ENCODE results near the gene PRR20A.
"Not testable (repeated sequence)": the region's sequence is repeated elsewhere in the genome, so short reads cannot be mapped to it uniquely, and the experiment has no call there.

The PRR20A gene

GRCh38 chr13:57140235-57140968 is at the start of gene PRR20A:
Gene PRR20A (plus strand): TSS chr13:57140918. CDS start chr13:57141305, 387 bp downstream.
- not testable (repeated sequence) for H3K36me3 Mint-ChIP-seq, H3K27ac Mint-ChIP-seq, H3K9me3 Mint-ChIP-seq, ATAC-seq, H3K4me1 Mint-ChIP-seq, H3K4me3 Mint-ChIP-seq, H3K27me3 Mint-ChIP-seq

DNA sequence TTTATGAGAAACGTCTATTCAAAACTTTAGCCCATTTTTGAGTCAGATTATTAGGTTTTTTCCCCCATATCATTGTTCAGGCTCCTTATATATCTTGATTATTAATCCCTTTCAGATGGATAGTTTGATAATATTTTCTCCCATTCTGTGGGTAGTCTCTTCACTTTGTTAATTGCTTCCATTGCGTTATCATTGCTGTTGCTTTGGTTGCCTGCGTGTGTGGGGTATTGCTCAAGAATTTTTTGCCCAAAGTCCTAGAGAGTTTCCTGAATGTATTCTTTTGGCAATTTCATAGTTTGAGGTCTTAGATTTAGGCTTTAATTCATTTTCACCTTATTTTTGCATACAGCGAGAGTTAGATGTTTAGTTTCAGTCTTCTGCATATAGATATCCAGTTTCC is 25.8 kb upstream of the PRR20A start:
- H3K4me1 Mint-ChIP-seq: no peaks in the 10 kb centered on the region
- no peak for ATAC-seq
- H3K9me3 Mint-ChIP-seq: peaks cover 8% of the 10 kb centered on the region
- no peaks in the 10 kb centered on the region for H3K27me3 Mint-ChIP-seq
- H3K4me3 Mint-ChIP-seq: no peak overlapping the region
- H3K36me3 Mint-ChIP-seq: no peaks in the 10 kb centered on the region
- H3K27ac Mint-ChIP-seq: no peak overlapping the region

- Mint-ChIP-seq H3K27ac (no peak overlapping the region), H3K9me3 (no peaks in the 10 kb centered on the region), H3K4me3 (no peak overlapping the region), H3K27me3 (no peaks in the 10 kb centered on the region), H3K4me1 (no peaks in the 10 kb centered on the region), H3K36me3 (no peaks in the 10 kb centered on the region)
- no peak for ATAC-seq
Measured at GRCh38 chr13:57123681-57124080, 17.0 kb upstream of the PRR20A start.

DNA sequence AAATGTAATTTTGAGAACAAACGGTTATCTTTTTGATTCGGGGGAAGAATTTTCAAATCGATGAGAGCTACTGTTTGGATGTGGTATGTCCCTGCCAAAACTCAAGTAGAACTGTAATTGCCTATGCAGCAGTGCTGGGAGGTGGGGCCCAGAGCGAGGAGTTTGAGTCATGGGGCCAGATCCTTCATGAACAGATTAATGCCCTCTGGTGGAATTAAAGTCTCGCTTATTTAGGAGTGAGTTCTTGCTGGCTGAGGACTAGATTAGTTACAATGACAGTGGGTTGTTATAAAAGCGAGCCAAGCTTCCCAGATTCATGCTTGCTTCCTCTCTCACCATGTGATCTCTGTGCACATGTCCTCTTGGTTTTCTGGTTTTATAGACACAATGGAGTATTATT is 11.8 kb upstream of the PRR20A start:
- Mint-ChIP-seq H3K27ac (no peak overlapping the region), H3K9me3 (no peaks in the 10 kb centered on the region), H3K4me1 (no peaks in the 10 kb centered on the region), H3K27me3 (no peaks in the 10 kb centered on the region), H3K4me3 (no peak overlapping the region), H3K36me3 (no peaks in the 10 kb centered on the region)
- ATAC-seq: no peak

- H3K4me3 Mint-ChIP-seq: no peak overlapping the region
- H3K27ac Mint-ChIP-seq: no peak overlapping the region
- H3K36me3 Mint-ChIP-seq: no peaks in the 10 kb centered on the region
- no peaks in the 10 kb centered on the region for H3K27me3 Mint-ChIP-seq
- H3K9me3 Mint-ChIP-seq: no peaks in the 10 kb centered on the region
- no peaks in the 10 kb centered on the region for H3K4me1 Mint-ChIP-seq
- ATAC-seq: no peak
Measured at GRCh38 chr13:57136093-57136492, 4.6 kb upstream of the PRR20A start.

DNA sequence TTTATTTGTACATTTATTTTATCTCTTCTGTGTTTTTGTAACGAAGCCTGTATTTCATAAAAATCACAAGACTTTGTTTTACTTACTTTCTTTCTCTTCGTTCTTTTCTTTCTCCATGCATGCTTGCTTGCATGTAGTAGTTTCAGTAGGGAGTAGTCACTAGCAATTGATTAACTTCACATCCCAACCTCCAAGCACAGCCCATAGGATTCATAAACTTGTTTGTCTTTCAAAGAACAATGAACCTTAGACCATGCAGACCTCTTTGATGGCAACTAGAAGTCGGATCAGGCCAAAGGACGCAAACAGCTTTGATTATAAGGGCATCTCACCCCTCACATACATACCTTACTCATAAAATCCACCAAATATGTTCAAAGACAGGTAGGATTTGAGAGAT is 3.1 kb upstream of the PRR20A start:
- ATAC-seq: no peak
- H3K9me3 Mint-ChIP-seq: no peaks in the 10 kb centered on the region

GRCh38 chr13:57138988-57139387 is 1.7 kb upstream of the PRR20A start:
- no peak overlapping the region for H3K4me3 Mint-ChIP-seq
- H3K27me3 Mint-ChIP-seq: no peaks in the 10 kb centered on the region
- H3K36me3 Mint-ChIP-seq: no peaks in the 10 kb centered on the region
- no peak for ATAC-seq
- no peak overlapping the region for H3K27ac Mint-ChIP-seq
- H3K4me1 Mint-ChIP-seq: no peaks in the 10 kb centered on the region
- no peaks in the 10 kb centered on the region for H3K9me3 Mint-ChIP-seq

More for the DNA sequence above, 3.1 kb upstream of the PRR20A start:
- no peak overlapping the region for H3K4me3 Mint-ChIP-seq
- no peaks in the 10 kb centered on the region for H3K36me3 Mint-ChIP-seq
- H3K4me1 Mint-ChIP-seq: no peaks in the 10 kb centered on the region
- H3K27ac Mint-ChIP-seq: no peak overlapping the region
- no peaks in the 10 kb centered on the region for H3K27me3 Mint-ChIP-seq

DNA sequence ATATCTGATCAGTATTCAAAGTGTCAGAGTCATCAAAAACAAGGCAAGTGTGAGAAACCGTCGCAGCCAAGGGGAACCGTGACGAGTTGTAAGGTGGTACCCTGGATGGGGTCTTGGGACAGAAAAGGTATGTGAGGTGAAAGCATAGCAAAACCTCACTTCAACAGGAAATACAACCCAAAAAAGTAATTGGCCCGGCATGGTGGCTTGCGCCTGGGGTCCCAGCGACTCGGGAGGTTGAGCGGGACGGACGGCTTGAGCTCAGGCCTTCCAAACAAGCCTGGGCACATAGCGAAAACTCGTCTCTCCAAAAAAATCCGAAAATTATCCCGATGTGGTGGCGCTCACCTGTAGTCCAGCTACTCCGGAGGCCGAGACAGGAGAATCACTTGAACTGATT is 937 bp upstream of the PRR20A start:
- not testable (repeated sequence) for H3K9me3 Mint-ChIP-seq, ATAC-seq, H3K4me3 Mint-ChIP-seq

GRCh38 chr13:57147188-57147587 is 6.5 kb downstream of the PRR20A start, which contains the start of gene PRR20B:
Gene PRR20B (plus strand): TSS chr13:57147488. CDS start chr13:57147875, 387 bp downstream.
- not testable (repeated sequence) for H3K27me3 Mint-ChIP-seq, H3K4me1 Mint-ChIP-seq, H3K27ac Mint-ChIP-seq, H3K9me3 Mint-ChIP-seq, H3K4me3 Mint-ChIP-seq, H3K36me3 Mint-ChIP-seq, ATAC-seq

More for the DNA sequence above, 937 bp upstream of the PRR20A start:
- H3K27me3 Mint-ChIP-seq, H3K36me3 Mint-ChIP-seq, H3K4me1 Mint-ChIP-seq, H3K27ac Mint-ChIP-seq: not testable (repeated sequence)

GRCh38 chr13:57148106-57148505 is 7.4 kb downstream of the PRR20A start:
- not testable (repeated sequence) for H3K27me3 Mint-ChIP-seq, ATAC-seq, H3K36me3 Mint-ChIP-seq, H3K9me3 Mint-ChIP-seq, H3K4me3 Mint-ChIP-seq, H3K27ac Mint-ChIP-seq, H3K4me1 Mint-ChIP-seq

- H3K27ac Mint-ChIP-seq, H3K36me3 Mint-ChIP-seq, H3K27me3 Mint-ChIP-seq, H3K4me1 Mint-ChIP-seq, ATAC-seq, H3K4me3 Mint-ChIP-seq, H3K9me3 Mint-ChIP-seq: not testable (repeated sequence)
Measured at GRCh38 chr13:57153761-57154160, 13.0 kb downstream of the PRR20A start, which contains the start of gene PRR20C. Gene PRR20C (plus strand): TSS chr13:57154061. CDS start chr13:57154448, 387 bp downstream.

DNA sequence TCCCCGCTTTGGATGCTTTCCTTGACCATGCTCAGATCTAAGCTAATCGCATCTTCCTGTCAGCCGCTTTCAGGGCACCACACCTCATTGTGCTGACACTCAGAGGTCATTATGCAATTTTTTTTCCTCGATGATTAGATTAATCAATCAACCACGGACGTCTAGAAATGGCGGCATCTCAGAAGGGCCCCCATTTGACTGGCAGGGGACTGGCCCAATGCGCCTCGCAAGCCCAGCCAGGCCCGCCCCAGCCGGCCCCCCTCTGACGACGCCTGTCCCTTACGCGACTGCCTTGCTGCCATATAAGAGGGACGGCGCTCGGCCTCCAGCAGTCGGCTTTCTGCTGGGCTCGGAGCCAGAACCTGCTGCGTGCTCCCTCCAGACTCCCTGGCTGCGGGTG is 19.6 kb downstream of the PRR20A start, which contains the start of gene PRR20D:
TSS of gene PRR20D (plus strand) at position 301 of the 400 bp plus-strand sequence. CDS start 387 bp downstream, outside the sequence.
- not testable (repeated sequence) for H3K4me1 Mint-ChIP-seq, H3K36me3 Mint-ChIP-seq, H3K4me3 Mint-ChIP-seq, H3K27me3 Mint-ChIP-seq, H3K9me3 Mint-ChIP-seq, ATAC-seq, H3K27ac Mint-ChIP-seq

GRCh38 chr13:57166897-57167296 is 26.2 kb downstream of the PRR20A start, which contains the start of gene PRR20E:
Gene PRR20E (plus strand): TSS chr13:57167197. CDS start chr13:57167584, 387 bp downstream.
- H3K27me3 Mint-ChIP-seq, H3K27ac Mint-ChIP-seq, H3K9me3 Mint-ChIP-seq, H3K4me3 Mint-ChIP-seq, H3K4me1 Mint-ChIP-seq, ATAC-seq, H3K36me3 Mint-ChIP-seq: not testable (repeated sequence)

- Mint-ChIP-seq H3K4me3 (no peak overlapping the region), H3K36me3 (no peaks in the 10 kb centered on the region), H3K27ac (no peak overlapping the region), H3K27me3 (no peaks in the 10 kb centered on the region), H3K4me1 (no peaks in the 10 kb centered on the region), H3K9me3 (peaks cover 2% of the 10 kb centered on the region)
- ATAC-seq: no peak
Measured at GRCh38 chr13:57191667-57192066, 50.9 kb downstream of the PRR20A start.

All from stimulated activated memory B cell treated with anti-CD40 and anti-IgM and Interleukin-4, amounts not matched to agents 10 μg/mL and 1 μg/mL and 100 μg/mL, for 72 hours (primary cell).